Esophagus muscularis mucosa (tissue), 4 donors: Measurements from ENCODE around the gene EEF2K. TPM values are rescaled to one million over a fixed set of nuclear protein-coding genes. Genes with fewer than 3 reads are reported as not detected.

Source experiments
- DNase-seq: peaks from one replicate; pipeline ENCODE4 v3.0.0-alpha.2; 2017; ENCODE audit errors: extremely low spot score
- H3K27ac ChIP-seq, 4 donors: fragments of 200-600 bp; sonication (generic); replicated peaks in 1 of 4; 1 replicate in 3 of 4; 2 replicates in 1 of 4; pipeline ENCODE4 v1.5.1; 2016 to 2019; ENCODE audit warnings: mild to moderate bottlenecking in 1 of 4
- H3K27me3 ChIP-seq, 4 donors: fragments of 200-600 bp; sonication (generic); one replicate each; pipeline versions ENCODE4 v1.5.1 to v1.6.0; 2016 to 2019
- H3K36me3 ChIP-seq, 4 donors: fragments of 200-600 bp; sonication (generic); one replicate each; pipeline ENCODE4 v1.5.1; 2016 to 2019
- H3K4me1 ChIP-seq, 4 donors: fragments of 200-600 bp; sonication (generic); one replicate each; pipeline ENCODE4 v1.5.1; 2016 to 2019
- H3K4me3 ChIP-seq, 4 donors: fragments of 200-600 bp; sonication (generic); 1 replicate in 2 of 4; 2 replicates in 2 of 4; pipeline ENCODE4 v1.5.1; 2016 to 2019; ENCODE audit warnings: mild to moderate bottlenecking in 4 of 4, moderate library complexity in 1 of 4
- H3K9me3 ChIP-seq, 4 donors: fragments of 200-600 bp; sonication (generic); 1 replicate in 3 of 4; 2 replicates in 1 of 4; pipeline ENCODE4 v1.5.1; 2016 to 2019
- CTCF ChIP-seq, 3 experiments: fragments of 200-600 bp in 2 of 3; fragments of 450-650 bp in 1 of 3; sonication (generic) in 2 of 3; IDR thresholded peaks; one replicate each; pipeline ENCODE4 v1.5.1; 2017 to 2019; ENCODE audit warnings: antibody characterized with exemption in 3 of 3, mild to moderate bottlenecking in 2 of 3, moderate library complexity in 1 of 3
- EP300 ChIP-seq: sonication (generic); formaldehyde crosslinking; IDR thresholded peaks from one replicate; pipeline ENCODE4 v1.6.1; 2017; ENCODE audit warnings: antibody characterized with exemption
- POLR2A ChIP-seq: fragments of 450-650 bp; IDR thresholded peaks from one replicate; pipeline ENCODE4 v1.6.1; 2017; ENCODE audit warnings: antibody characterized with exemption, moderate library complexity, mild to moderate bottlenecking, low read depth
- POLR2AphosphoS5 ChIP-seq, 2 donors: sonication (generic); formaldehyde crosslinking; IDR thresholded peaks; one replicate each; pipeline ENCODE4 v1.6.1; 2017; ENCODE audit warnings: antibody characterized with exemption in 2 of 2
- WGBS: methylation state at CpG from one replicate; pipeline ENCODE4 v1.1.5; 2018; 5-methylcytosine and 5-hydroxymethylcytosine counted together
- intact Hi-C: fragments of 100-400 bp; cut with DNase I; formaldehyde crosslinking; loops from one replicate; pipeline ENCODE4 v1.15.1; 2023
- total RNA-seq, 4 donors: library from RNA; depleted of rRNA; stranded (reverse); fragments of >200 nt; gene quantifications; one replicate each; pipeline versions ENCODE4 v1.1.0 to v1.2.1, GENCODE V29; 2016

EEF2K gene
- total RNA-seq, 4 donors from 2014 or later: 18.1 to 37.7 (median 31.6) TPM

GRCh38 chr16:22257440-22257839 lies 51.4 kb downstream of the EEF2K start:
- intact Hi-C loops: no loop called here
- Histone ChIP-seq H3K36me3 (peaks cover 69 to 99% (median 94%) of the 10 kb centered on the region in 4 donors), H3K4me3 (no peak overlapping the region), H3K27me3 (no peaks in the 10 kb centered on the region), H3K9me3 (peaks cover 0 to 12% (median 6%) of the 10 kb centered on the region in 4 donors), H3K4me1 (no peaks in the 10 kb centered on the region), H3K27ac (no peak overlapping the region)
- DNase-seq: no peak
- TF ChIP-seq EP300 (no peak), POLR2A (no peak), POLR2AphosphoS5 (IDR thresholded peaks at IDR 0.05) (no peak), CTCF (IDR thresholded peaks at IDR 0.05) (no peak)
- 98% methylated on average over 13 of the region's 13 CpGs for WGBS

GRCh38 chr16:22260490-22260889 lies 54.4 kb downstream of the EEF2K start:
- TF ChIP-seq POLR2A (no peak), POLR2AphosphoS5 (IDR thresholded peaks at IDR 0.05) (no peak), CTCF (IDR thresholded peaks at IDR 0.05) (no peak), EP300 (no peak)
- Histone ChIP-seq H3K27me3 (no peaks in the 10 kb centered on the region), H3K4me3 (no peak overlapping the region), H3K4me1 (no peaks in the 10 kb centered on the region), H3K9me3 (peaks cover 0 to 7% (median 3%) of the 10 kb centered on the region in 4 donors), H3K27ac (no peak overlapping the region), H3K36me3 (peaks cover 72 to 99% (median 92%) of the 10 kb centered on the region in 4 donors)
- 96% methylated on average over 3 of the region's 3 CpGs for WGBS
- DNase-seq: no peak
- intact Hi-C loops: no loop called here

- H3K4me1 ChIP-seq: no peaks in the 10 kb centered on the region
- peaks cover 0 to 7% (median 3%) of the 10 kb centered on the region in 4 donors for H3K9me3 ChIP-seq
- TF ChIP-seq POLR2A (no peak), CTCF (IDR thresholded peaks at IDR 0.05) (no peak)
- H3K4me3 ChIP-seq: no peak overlapping the region
- DNase-seq: no peak
- peaks cover 66 to 99% (median 92%) of the 10 kb centered on the region in 4 donors for H3K36me3 ChIP-seq
- intact Hi-C loops: no loop called here
- no peak overlapping the region for H3K27ac ChIP-seq
- WGBS: 66% methylated on average over 4 of the region's 4 CpGs
- H3K27me3 ChIP-seq: no peaks in the 10 kb centered on the region
These were observed 56.4 kb downstream of the EEF2K start for GRCh38 chr16:22262460-22262859.

GRCh38 chr16:22264786-22265185 lies 58.7 kb downstream of the EEF2K start:
- Histone ChIP-seq H3K4me3 (no peak overlapping the region), H3K9me3 (no peaks in the 10 kb centered on the region), H3K4me1 (no peaks in the 10 kb centered on the region), H3K27me3 (no peaks in the 10 kb centered on the region), H3K36me3 (peaks cover 76 to 100% (median 93%) of the 10 kb centered on the region in 4 donors), H3K27ac (no peak overlapping the region)
- TF ChIP-seq POLR2AphosphoS5 (IDR thresholded peaks at IDR 0.05) (no peak), EP300 (no peak), POLR2A (no peak), CTCF (IDR thresholded peaks at IDR 0.05) (no peak)
- intact Hi-C loops: no loop called here
- no peak for DNase-seq
- WGBS: 82% methylated on average over 7 of the region's 7 CpGs

- Histone ChIP-seq H3K4me3 (no peak overlapping the region), H3K36me3 (peaks cover 76 to 100% (median 93%) of the 10 kb centered on the region in 4 donors), H3K4me1 (no peaks in the 10 kb centered on the region), H3K9me3 (no peaks in the 10 kb centered on the region), H3K27me3 (no peaks in the 10 kb centered on the region), H3K27ac (no peak overlapping the region)
- DNase-seq: no peak
- TF ChIP-seq CTCF (IDR thresholded peaks at IDR 0.05): no peak
- no peak for TF ChIP-seq EP300
- no peak for TF ChIP-seq POLR2AphosphoS5 (IDR thresholded peaks at IDR 0.05)
- TF ChIP-seq POLR2A: no peak
- intact Hi-C loops: no loop called here
- WGBS: 75% methylated on average over 3 of the region's 5 CpGs
These were observed 59.3 kb downstream of the EEF2K start for GRCh38 chr16:22265351-22265750.
